A549 treated with CORT108297 at 1 μM for 4 hours (cell line): Measurements from ENCODE around the gene SETDB1. TPM values are rescaled to one million over a fixed set of nuclear protein-coding genes. Genes with fewer than 3 reads are reported as not detected.

Experiments used
- total RNA-seq: library from RNA; stranded (reverse); fragments of 200-300 nt; extraction: Qiagen RNA extraction; gene quantifications from 5 replicates; pipeline ENCODE4 v1.2.3, GENCODE V29; 2022

SETDB1 gene
- 20.7 to 27.7 TPM (median 23.5 TPM) in 5 replicates for total RNA-seq

DNA sequence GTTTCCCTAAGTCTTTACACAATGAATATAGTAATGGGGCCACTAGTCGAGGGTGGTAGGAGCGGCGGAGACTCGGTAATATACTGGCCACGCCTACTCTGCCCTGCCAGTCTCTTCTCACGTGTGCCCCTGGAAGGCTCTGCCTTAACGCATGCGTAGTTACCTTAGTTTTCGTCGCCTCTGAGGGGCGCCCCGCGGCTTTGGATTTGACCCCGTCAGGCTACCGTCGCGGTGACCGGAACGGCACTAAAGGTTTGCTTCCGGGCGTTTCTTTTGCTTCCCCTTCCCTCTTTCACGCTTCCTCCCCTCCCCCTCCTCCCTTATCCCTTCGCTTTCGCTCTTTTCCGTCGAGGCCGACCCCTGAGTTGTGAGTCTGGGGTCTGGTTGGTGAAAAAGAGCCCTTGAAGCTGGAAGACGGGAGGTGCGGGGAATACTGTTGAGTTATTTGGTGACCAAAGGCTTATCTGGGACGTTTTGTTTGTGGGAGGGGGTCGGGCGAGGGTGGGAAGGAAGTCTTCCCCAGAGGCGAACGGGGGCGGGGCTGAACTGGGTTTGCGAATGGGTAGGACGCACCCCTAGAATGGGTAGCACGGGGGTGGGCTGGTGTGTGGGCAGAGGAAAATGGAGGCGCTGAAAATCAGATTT is at the start of gene SETDB1:
Gene SETDB1, plus strand, starts transcription at position 267 of the 645 bp plus-strand sequence. CDS start 1,352 bp downstream, outside the sequence.

DNA sequence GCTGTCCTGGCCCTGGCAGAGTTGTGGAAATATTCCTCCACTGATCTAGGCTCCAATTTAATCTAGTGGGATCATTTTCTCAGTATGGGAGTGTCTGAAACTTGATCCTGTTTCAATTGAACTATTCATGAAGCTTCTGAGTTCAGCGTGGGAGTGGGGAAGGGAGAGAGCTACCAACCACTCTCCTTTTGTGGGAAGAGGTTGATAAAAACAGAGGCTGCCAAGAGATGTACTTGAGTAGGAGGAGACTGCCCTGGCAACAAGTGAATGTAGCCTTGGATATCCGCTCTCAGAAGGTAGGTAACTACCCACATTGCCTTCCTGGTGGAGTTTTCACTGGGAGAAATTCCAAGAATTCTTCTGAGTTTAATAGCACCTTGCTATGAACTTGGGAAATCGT is 39.1 kb upstream of the SETDB1 start, which contains the start of gene CTXND2:
Gene CTXND2, plus strand, starts transcription at position 119 of the 400 bp plus-strand sequence. CDS start 25,179 bp downstream, outside the sequence.

DNA sequence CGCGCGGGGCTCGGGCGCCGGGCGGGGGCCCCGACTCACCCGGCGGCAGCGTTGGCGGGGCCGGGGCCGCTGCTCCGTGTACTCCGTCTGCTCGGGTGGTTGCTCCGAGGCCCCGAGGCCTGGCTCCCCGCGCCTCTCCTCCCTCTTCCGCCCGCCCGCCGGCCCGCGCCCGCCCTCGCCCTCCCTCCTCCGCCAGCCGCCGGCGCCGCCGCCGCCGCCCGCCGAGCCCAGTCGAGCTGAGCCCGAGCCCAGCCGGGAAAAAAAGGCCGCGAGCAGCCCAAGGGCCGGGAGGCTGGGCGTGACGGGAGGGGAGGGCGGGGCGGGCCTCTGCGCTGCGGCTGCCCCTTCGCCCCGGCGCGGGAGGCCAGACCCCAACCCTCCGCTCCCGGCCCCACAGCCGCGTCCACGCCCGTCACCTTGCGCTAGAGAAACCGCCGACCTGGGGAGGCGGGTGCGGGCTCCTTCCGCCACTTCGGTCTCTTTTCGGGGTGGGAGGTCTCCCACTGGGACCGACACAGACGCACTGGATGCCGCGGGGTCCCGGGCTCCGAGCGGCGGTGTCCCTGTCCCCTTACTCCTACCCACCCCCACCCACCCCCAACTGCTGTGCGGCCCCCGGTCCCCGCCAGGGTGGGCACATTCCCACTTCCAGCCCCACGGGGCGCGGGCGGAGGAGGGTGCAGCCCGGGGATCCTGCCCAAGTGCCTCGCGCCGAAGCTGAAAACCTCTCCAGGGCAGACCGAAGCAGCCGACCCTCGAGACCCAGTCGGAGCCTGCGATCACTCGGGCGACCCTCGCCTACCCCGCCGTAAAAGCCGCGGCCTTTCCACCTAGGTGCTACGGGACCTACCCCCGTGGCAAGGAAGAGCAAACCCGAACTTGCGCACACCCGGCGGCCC is 48.7 kb downstream of the SETDB1 start, which contains the start of gene CERS2:
Gene CERS2, minus strand, starts transcription at position 256 of the 899 bp plus-strand sequence. CDS start 5,745 bp downstream, outside the sequence.

DNA sequence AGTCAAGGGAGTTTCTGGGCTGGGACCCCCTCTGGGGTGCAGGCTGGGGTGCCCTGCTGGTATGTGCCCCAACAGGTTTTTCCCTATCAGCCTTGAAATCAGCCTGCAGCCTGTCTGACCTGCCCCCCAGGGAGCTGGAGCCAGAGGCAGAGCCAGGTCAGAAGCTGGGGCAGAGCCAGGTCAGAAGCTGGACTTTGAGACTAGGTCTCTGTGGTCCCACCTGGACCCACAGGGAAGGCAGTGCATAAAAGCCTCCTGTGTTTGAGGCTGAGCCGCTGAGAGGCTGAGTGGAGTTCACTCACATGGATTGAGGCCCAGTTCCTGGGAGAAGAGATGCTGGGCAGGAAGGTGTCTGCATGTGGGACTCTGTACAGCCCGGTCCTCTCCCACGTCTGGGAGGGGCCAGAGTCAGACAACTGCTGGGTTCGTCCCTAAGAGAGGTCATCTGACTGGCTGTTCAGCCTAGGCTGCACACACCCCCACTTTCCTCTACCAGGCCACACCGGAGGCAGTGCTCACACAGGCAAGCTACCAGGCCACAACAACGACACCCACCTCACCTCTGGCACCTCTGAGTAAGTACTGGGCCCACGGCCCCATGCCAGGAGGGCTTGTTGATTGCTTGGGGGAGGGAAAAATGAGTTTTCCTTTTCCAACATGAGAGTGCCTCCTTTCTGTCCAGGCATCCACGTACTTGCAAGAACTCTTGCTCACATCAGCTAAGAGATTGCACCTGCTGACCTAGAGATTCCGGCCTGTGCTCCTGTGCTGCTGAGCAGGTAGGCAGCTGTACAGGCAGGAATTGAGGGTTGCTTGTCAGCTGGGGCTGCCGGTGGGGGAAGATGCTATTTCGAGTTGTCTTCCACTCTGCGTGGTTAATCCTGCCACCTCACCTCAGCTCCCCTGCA is 55.9 kb downstream of the SETDB1 start, which contains the start of gene ANXA9:
Gene ANXA9, plus strand, starts transcription at position 488 of the 908 bp plus-strand sequence. CDS start 814 bp downstream, outside the sequence.

DNA sequence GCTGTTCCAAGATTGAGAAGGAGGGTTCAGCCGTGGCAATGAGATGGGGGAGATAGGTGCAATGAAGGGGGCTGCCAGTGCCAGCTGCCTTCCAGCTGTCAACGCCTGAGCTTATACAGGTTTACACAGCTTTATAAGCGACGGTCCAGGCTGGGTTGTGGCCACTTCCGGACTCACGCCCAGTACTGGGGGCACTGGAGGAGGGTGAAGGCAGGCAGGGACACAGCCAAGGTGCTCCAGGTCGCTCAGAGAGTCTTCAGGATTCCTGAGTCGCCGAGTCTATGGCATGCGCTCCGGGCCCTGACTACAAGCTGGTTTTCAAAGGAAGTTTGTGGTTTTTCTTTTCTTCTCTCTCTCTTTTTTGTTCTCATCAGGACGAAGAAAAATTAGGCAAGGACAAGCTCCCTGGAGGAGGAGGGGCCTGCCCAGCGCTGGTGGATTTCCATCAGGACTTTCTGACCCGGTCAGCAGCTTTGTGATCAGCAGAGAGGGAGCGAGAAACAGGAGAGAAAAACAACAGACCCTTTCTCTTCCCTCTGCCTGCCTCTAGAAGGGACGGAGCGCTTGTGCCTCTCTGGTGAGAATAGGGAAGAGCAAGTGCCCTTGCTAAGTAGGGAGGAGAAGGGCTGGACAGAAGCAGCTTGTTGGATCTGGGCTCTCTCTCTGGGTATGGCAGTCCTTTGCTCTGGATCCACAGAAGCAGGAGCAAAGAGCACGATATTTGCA is 80.3 kb downstream of the SETDB1 start, which contains the start of gene MINDY1:
Gene MINDY1, minus strand, starts transcription at position 576 of the 726 bp plus-strand sequence. CDS start 4,285 bp downstream, outside the sequence.

DNA sequence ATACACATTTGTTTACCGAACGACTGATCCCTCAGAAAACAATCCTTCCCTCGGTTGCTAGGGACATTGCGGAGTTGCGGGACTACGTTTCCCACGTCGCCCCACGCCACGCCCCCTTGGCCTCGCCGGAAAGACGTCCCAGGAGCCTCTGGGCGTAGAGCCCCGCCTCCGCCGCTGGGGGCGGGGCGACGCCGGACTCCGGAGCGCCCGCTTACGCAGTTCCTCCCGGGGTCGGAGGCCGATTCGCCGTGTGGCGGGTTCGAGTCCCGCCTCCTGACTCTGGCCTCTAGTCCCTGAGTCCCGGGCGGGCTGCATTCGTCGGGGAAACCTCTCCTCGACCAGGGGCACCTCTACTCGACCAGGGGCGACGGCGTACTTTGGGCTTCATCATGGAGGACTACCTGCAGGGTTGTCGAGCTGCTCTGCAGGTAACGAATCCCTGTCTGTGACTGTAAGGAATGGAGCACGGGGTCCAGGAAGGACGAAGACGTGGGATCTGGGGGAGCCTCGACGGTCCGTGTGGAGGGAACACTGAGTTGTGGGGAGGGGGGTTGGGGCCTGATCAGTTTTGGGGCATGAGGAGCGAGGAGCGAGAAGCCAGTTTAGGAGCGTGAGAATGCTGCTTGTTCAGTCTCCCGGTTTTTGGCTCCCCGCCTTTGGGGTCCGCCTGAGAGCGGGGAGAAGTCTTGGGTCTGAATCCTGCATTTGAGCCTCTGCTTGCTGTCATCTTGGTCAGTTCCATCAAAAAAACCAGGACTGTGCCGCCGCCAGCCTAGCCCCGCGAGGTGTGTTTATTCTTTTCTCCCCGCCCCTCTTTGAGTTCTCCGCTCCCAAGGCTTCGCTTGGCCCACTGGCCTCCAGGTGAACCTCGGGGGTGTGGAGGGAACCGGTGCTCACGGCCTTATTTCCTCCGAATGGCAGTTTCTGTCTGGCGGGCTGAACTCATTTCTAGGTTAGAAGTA is 82.4 kb downstream of the SETDB1 start, which contains the start of gene PRUNE1:
Gene PRUNE1, plus strand, starts transcription at position 206 of the 962 bp plus-strand sequence. Its CDS starts 184 bp downstream, at position 390.

Other genes starting within 250 kb of the SETDB1 start
- gene GOLPH3L, start 229.2 kb upstream of the SETDB1 start, total RNA-seq, result 12.3 to 18.5 TPM (median 16.0 TPM) in 5 replicates
- gene HORMAD1, start 205.5 kb upstream of the SETDB1 start, total RNA-seq, result 5.7 to 8.8 TPM (median 7.2 TPM) in 5 replicates
- 14.8 to 18.4 TPM (median 17.4 TPM) in 5 replicates for gene CTSS, start 160.6 kb upstream of the SETDB1 start, total RNA-seq
- 1.1 to 2.5 TPM (median 1.4 TPM) in 5 replicates for gene CTSK, start 118.1 kb upstream of the SETDB1 start, total RNA-seq
- gene ARNT, start 49.8 kb upstream of the SETDB1 start, total RNA-seq, result 8.8 to 13.5 TPM (median 12.6 TPM) in 5 replicates
- gene CTXND2, start 39.2 kb upstream of the SETDB1 start, total RNA-seq, result not detected in 5 replicates
- gene CERS2, start 48.5 kb downstream of the SETDB1 start, total RNA-seq, result 249 to 260 TPM (median 254 TPM) in 5 replicates
- 0.63 to 1.1 TPM (median 0.85 TPM) in 5 replicates for gene ANXA9, start 55.9 kb downstream of the SETDB1 start, total RNA-seq
- 2.9 to 3.6 TPM (median 3.3 TPM) in 5 replicates for gene MINDY1, start 80.5 kb downstream of the SETDB1 start, total RNA-seq
- 11.9 to 16.0 TPM (median 14.8 TPM) in 5 replicates for gene PRUNE1, start 82.1 kb downstream of the SETDB1 start, total RNA-seq
- gene BNIPL, start 110.2 kb downstream of the SETDB1 start, total RNA-seq, result 0.07 to 0.12 TPM (median 0.07 TPM) in 5 replicates
- gene C1orf56, start 121.4 kb downstream of the SETDB1 start, total RNA-seq, result 5.8 to 8.9 TPM (median 7.1 TPM) in 5 replicates
- 71.6 to 85.1 TPM (median 74.0 TPM) in 5 replicates for gene CDC42SE1, start 133.3 kb downstream of the SETDB1 start, total RNA-seq
- 14.5 to 18.8 TPM (median 17.8 TPM) in 5 replicates for gene MLLT11, start 134.0 kb downstream of the SETDB1 start, total RNA-seq
- gene GABPB2, start 144.4 kb downstream of the SETDB1 start, total RNA-seq, result 2.7 to 3.9 TPM (median 3.5 TPM) in 5 replicates
- gene SEMA6C, start 220.3 kb downstream of the SETDB1 start, total RNA-seq, result 1.3 to 2.5 TPM (median 1.9 TPM) in 5 replicates
- gene TNFAIP8L2, start 230.3 kb downstream of the SETDB1 start, total RNA-seq, result not detected in 5 replicates
- gene LYSMD1, start 239.5 kb downstream of the SETDB1 start, total RNA-seq, result 5.3 to 7.5 TPM (median 6.6 TPM) in 5 replicates
- 44.0 to 49.0 TPM (median 44.9 TPM) in 5 replicates for gene SCNM1, start 239.8 kb downstream of the SETDB1 start, total RNA-seq
- 0.30 to 0.46 TPM (median 0.35 TPM) in 4 of 5 replicates, not detected in the other for gene TMOD4, start 249.6 kb downstream of the SETDB1 start, total RNA-seq